GM18507 (cell line): ENCODE measurements around the gene C2CD4D.
"Not testable (repeated sequence)": the region's sequence is repeated elsewhere in the genome, so short reads cannot be mapped to it uniquely, and the experiment has no call there.

Experiments used
- DNase-seq: peaks from one replicate; pipeline ENCODE4 v3.0.0; 2011; ENCODE audit warnings: low read depth; ENCODE audit not compliant: insufficient read length; ENCODE audit errors: extremely low spot score
- FAIRE-seq: peaks from 2 replicates; lab custom pipeline; 2011; peaks lifted over from hg19 to GRCh38; lab: Jason Lieb, UNC

Gene C2CD4D

GRCh38 chr1:151860504-151861187 lies 21.0 kb upstream of the C2CD4D start:
- DNase-seq = no peak
- no peak for FAIRE-seq

GRCh38 chr1:151859891-151860293 lies 20.3 kb upstream of the C2CD4D start:
- FAIRE-seq (no peak), DNase-seq (no peak)

GRCh38 chr1:151858886-151859665 lies 19.5 kb upstream of the C2CD4D start:
- FAIRE-seq = no peak
- DNase-seq = no peak

GRCh38 chr1:151858030-151858746 lies 18.6 kb upstream of the C2CD4D start:
- no peak for FAIRE-seq

GRCh38 chr1:151855933-151856332 lies 16.3 kb upstream of the C2CD4D start:
- DNase-seq (no peak), FAIRE-seq (no peak)

More at GRCh38 chr1:151858030-151858746, 18.6 kb upstream of the C2CD4D start:
- DNase-seq = no peak

GRCh38 chr1:151855516-151855915 lies 15.9 kb upstream of the C2CD4D start:
- FAIRE-seq, DNase-seq: not testable (repeated sequence)

GRCh38 chr1:151854658-151855057 lies 15.0 kb upstream of the C2CD4D start:
- FAIRE-seq (no peak), DNase-seq (no peak)

GRCh38 chr1:151853411-151853943 lies 13.9 kb upstream of the C2CD4D start, which contains the start of gene THEM5:
Gene THEM5, minus strand, starts transcription at chr1:151853712. Its CDS starts 147 bp downstream, at chr1:151853565.
- no peak for DNase-seq
- FAIRE-seq = no peak

GRCh38 chr1:151852733-151853132 lies 13.1 kb upstream of the C2CD4D start:
- DNase-seq = no peak
- no peak for FAIRE-seq

GRCh38 chr1:151851886-151852285 lies 12.3 kb upstream of the C2CD4D start:
- DNase-seq (no peak), FAIRE-seq (no peak)

- FAIRE-seq (no peak), DNase-seq (no peak)
Measured at GRCh38 chr1:151849871-151850270, 10.3 kb upstream of the C2CD4D start.

- FAIRE-seq (no peak), DNase-seq (no peak)
Measured at GRCh38 chr1:151849126-151849525, 9.5 kb upstream of the C2CD4D start.

GRCh38 chr1:151847867-151848596 lies 8.4 kb upstream of the C2CD4D start:
- no peak for DNase-seq
- no peak for FAIRE-seq

- FAIRE-seq = no peak
- no peak for DNase-seq
Measured at GRCh38 chr1:151846686-151847237, 7.1 kb upstream of the C2CD4D start.

GRCh38 chr1:151846062-151846568 lies 6.5 kb upstream of the C2CD4D start:
- FAIRE-seq = no peak
- no peak for DNase-seq

- DNase-seq (no peak), FAIRE-seq (no peak)
Measured at GRCh38 chr1:151843398-151843797, 3.8 kb upstream of the C2CD4D start.

GRCh38 chr1:151841141-151841540 lies 1.5 kb upstream of the C2CD4D start:
- DNase-seq = no peak
- FAIRE-seq = no peak

- DNase-seq (no peak), FAIRE-seq (no peak)
Measured at GRCh38 chr1:151840421-151840820, 801 bp upstream of the C2CD4D start.

GRCh38 chr1:151839082-151839412 lies 573 bp downstream of the C2CD4D start:
- DNase-seq = no peak
- FAIRE-seq = no peak
